Adrenal gland (tissue), 12 donors: ENCODE results near the gene TENM4. TPM values are rescaled to one million over a fixed set of nuclear protein-coding genes. Genes with fewer than 3 reads are reported as not detected.
"Not testable (repeated sequence)": the region's sequence is repeated elsewhere in the genome, so short reads cannot be mapped to it uniquely, and the experiment has no call there.

ENCODE experiments used
- DNase-seq, 7 donors: peaks; one replicate each; pipeline ENCODE4 v3.0.0-alpha.2; 2019 to 2020
- H3K27ac ChIP-seq, 5 donors: fragments of 200-600 bp; sonication (generic) in 4 of 5; 1 replicate in 3 of 5; 2 replicates in 2 of 5; pipeline versions ENCODE4 v1.5.1 to v1.8.0; 2016 to 2020; ENCODE audit warnings: mild to moderate bottlenecking in 1 of 5
- H3K27me3 ChIP-seq: fragments of 200-600 bp; 2 replicates; pipeline ENCODE4 v1.8.0; 2021
- H3K36me3 ChIP-seq, 2 donors: fragments of 200-600 bp; replicated peaks in 1 of 2; 1 replicate in 1 of 2; 2 replicates in 1 of 2; pipeline versions ENCODE4 v1.5.1 to v1.8.0; 2018 to 2022
- H3K4me1 ChIP-seq, 2 donors: fragments of 200-600 bp; replicated peaks in 1 of 2; 1 replicate in 1 of 2; 2 replicates in 1 of 2; pipeline versions ENCODE4 v1.5.1 to v1.8.0; 2018 to 2021
- H3K4me3 ChIP-seq, 4 donors: fragments of 200-600 bp; sonication (generic) in 3 of 4; one replicate each; pipeline ENCODE4 v1.5.1; 2016 to 2018
- H3K9me3 ChIP-seq, 3 donors: fragments of 200-600 bp; sonication (generic) in 1 of 3; replicated peaks in 1 of 3; 1 replicate in 2 of 3; 2 replicates in 1 of 3; pipeline versions ENCODE4 v1.5.1 to v1.8.0; 2016 to 2021
- POLR2A ChIP-seq, 2 donors: fragments of 450-650 bp; IDR thresholded peaks; one replicate each; pipeline ENCODE4 v1.6.1; 2017; ENCODE audit warnings: antibody characterized with exemption in 2 of 2, mild to moderate bottlenecking in 2 of 2, moderate library complexity in 1 of 2
- WGBS, 4 donors: extraction: QIAGEN DNeasy Blood & Tissue Kit in 2 of 4; methylation state at CpG; one replicate each; pipeline versions ENCODE4 v1.1.5 to v1.1.7; 2013 to 2017; 5-methylcytosine and 5-hydroxymethylcytosine counted together
- intact Hi-C, 2 donors: fragments of 100-400 bp; cut with DNase I; formaldehyde crosslinking; loops; one replicate each; pipeline versions ENCODE4 v1.14.1 to v1.15.0; 2022 to 2023
- polyA plus RNA-seq, 3 donors: library from polyadenylated mRNA; stranded (reverse); fragments of 200-250 nt in 2 of 3; fragments of 350-450 nt in 1 of 3; fragmentation: Illumina TruSeq in 1 of 3; extraction: RNeasy Lipid Tissue Mini Kit (QIAGEN cat#74804) in 1 of 3; gene quantifications; one replicate each; pipeline ENCODE4 v1.2.3, GENCODE V29; 2013 to 2014
- total RNA-seq, 9 donors: library from RNA; depleted of rRNA in 4 of 9; stranded (reverse); fragments of >200 nt in 4 of 9; fragments of 120-200 nt in 1 of 9; fragmentation: NEBNext Ultra II Directional in 1 of 9; extraction: Animal tissue kit (Norgen Biotek cat#: 25700) in 1 of 9; gene quantifications; one replicate each; pipeline versions ENCODE4 v1.1.0 to v1.2.4, GENCODE V29; 2013 to 2023
- TF ChIP-seq, protein P1 (sequence below), 6 experiments: fragments of 450-650 bp in 4 of 6; fragments of 200-600 bp in 2 of 6; sonication (generic) in 1 of 6; IDR thresholded peaks; 1 replicate in 5 of 6; 2 replicates in 1 of 6; pipeline versions ENCODE4 v1.5.1 to v1.8.0; 2016 to 2021; ENCODE audit warnings: antibody characterized with exemption in 6 of 6, mild to moderate bottlenecking in 2 of 6, moderate library complexity in 1 of 6
- donor health status: healthy with polysubstance abuse.
- donor health status: Bipolar disorder and iron deficiency.
- donor health status: DM: yes; HTN: yes; CAD: no.
- donor health status: DM: no; HTN: no; CAD: no.
- donor health status: DM: no; HTN: no; CAD: no.
- donor health status: DM: yes; HTN: yes; CAD: no.

Gene TENM4
- total and polyA plus RNA-seq, 12 donors, result 0.74 to 24.9 (median 6.7) TPM

DNA sequence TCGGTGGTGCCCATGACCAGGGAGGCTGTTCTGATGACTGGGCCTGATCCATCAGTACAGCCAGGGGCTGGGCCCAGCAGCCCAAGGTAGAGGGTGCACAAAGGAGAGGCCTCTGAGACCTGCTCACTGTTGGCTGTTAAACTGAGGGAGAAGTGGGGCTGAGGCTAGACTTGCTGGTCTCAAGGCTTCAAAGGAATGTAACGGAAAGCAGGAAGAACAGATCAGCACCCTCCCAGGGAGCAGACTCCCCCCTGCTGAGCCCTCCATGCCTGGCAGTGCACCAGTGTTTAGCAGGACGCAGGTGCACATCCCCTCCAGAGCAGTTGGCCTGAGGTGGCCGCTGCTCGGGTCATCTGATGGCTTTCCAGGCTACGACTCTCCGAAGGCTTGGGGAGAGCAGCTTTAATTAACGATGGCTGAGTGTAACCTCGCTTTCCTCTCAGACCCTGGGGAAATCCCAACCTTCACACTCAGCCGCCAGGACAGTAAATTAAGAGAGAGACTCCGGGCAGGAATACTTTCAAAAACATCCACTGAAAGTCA is 610.5 kb downstream of the TENM4 start:
- Histone ChIP-seq H3K9me3 (no peaks in the 10 kb centered on the region), H3K27ac (no peak overlapping the region), H3K4me3 (no peak overlapping the region), H3K36me3 (no peaks in the 10 kb centered on the region), H3K27me3 (no peaks in the 10 kb centered on the region), H3K4me1 (no peaks in the 10 kb centered on the region)
- no peak for DNase-seq
- no peak for TF ChIP-seq POLR2A (IDR thresholded peaks at IDR 0.05)
- TF ChIP-seq, protein P1, sequence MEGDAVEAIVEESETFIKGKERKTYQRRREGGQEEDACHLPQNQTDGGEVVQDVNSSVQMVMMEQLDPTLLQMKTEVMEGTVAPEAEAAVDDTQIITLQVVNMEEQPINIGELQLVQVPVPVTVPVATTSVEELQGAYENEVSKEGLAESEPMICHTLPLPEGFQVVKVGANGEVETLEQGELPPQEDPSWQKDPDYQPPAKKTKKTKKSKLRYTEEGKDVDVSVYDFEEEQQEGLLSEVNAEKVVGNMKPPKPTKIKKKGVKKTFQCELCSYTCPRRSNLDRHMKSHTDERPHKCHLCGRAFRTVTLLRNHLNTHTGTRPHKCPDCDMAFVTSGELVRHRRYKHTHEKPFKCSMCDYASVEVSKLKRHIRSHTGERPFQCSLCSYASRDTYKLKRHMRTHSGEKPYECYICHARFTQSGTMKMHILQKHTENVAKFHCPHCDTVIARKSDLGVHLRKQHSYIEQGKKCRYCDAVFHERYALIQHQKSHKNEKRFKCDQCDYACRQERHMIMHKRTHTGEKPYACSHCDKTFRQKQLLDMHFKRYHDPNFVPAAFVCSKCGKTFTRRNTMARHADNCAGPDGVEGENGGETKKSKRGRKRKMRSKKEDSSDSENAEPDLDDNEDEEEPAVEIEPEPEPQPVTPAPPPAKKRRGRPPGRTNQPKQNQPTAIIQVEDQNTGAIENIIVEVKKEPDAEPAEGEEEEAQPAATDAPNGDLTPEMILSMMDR (IDR thresholded peaks at IDR 0.05), result no peak
- intact Hi-C loops, result no loop called here
- 79 to 89% (median 82%) methylated on average over 6 to 11 of the region's 11 CpGs for WGBS, 4 donors

DNA sequence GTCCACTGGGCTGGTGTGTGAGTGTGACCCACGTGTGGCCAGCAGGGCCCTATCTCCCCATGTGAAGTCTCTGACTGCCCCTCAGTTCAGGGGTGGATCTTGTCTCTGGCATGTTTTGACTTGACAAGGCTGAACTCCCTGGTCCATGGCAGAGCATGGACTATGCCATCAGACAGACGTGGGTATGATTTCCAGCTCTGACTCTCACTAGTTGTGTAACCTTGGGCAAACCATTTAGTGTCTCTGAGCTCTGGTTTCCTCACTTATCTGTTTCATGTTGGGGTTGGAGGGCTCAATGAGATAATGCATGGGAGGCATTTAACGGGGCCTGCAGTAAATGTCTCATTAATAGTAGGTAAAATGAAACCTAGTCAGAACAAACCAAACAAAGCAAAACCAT is 611.7 kb downstream of the TENM4 start:
- H3K27me3 ChIP-seq, result no peaks in the 10 kb centered on the region
- TF ChIP-seq, protein P1 (IDR thresholded peaks at IDR 0.05), result no peak
- no peak for TF ChIP-seq POLR2A (IDR thresholded peaks at IDR 0.05)
- WGBS, 4 donors, result 78 to 87% (median 85%) methylated on average over 2 to 3 of the region's 3 CpGs
- no peaks in the 10 kb centered on the region for H3K36me3 ChIP-seq
- H3K27ac ChIP-seq, result peak overlapping the region in 3 of 5 donors; percentile 34 to 81 (median 76)
- H3K4me3 ChIP-seq, result no peak overlapping the region
- intact Hi-C loops, result no loop called here
- no peaks in the 10 kb centered on the region for H3K4me1 ChIP-seq
- H3K9me3 ChIP-seq, result no peaks in the 10 kb centered on the region
- no peak for DNase-seq

DNA sequence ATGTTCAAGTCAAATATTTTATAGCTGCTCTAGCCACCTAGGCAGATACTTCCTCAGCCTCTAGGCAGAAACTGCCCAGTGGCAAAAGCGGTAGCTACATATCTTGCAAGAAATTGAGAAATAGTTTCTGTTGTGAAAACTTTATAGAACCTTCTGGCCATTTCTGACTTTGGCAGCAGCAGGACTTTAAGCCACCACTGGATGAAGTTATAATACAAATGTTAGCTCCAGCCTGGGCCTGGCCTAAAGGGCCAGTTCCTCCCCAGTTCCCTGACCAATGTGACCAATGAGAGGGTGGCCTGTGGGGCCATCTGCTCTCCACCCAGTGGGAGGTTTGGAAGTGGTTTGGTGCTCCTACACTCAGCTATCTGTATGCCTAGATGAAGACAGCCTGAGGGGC is 612.2 kb downstream of the TENM4 start:
- Histone ChIP-seq H3K36me3 (no peaks in the 10 kb centered on the region), H3K27ac (peak overlapping the region in 3 of 5 donors; percentile 34 to 81 (median 76)), H3K27me3 (no peaks in the 10 kb centered on the region), H3K9me3 (no peaks in the 10 kb centered on the region), H3K4me3 (no peak overlapping the region), H3K4me1 (peaks cover 0 to 4% of the 10 kb centered on the region in 2 donors)
- DNase-seq, result peak in 4 of 7 donors; percentile 22 to 37 (median 30)
- WGBS, 4 donors, result 77 to 89% (median 78%) methylated on average over 1 of the region's 1 CpG
- intact Hi-C loops, result no loop called here
- TF ChIP-seq, protein P1 (IDR thresholded peaks at IDR 0.05), result no peak
- TF ChIP-seq POLR2A (IDR thresholded peaks at IDR 0.05), result no peak

DNA sequence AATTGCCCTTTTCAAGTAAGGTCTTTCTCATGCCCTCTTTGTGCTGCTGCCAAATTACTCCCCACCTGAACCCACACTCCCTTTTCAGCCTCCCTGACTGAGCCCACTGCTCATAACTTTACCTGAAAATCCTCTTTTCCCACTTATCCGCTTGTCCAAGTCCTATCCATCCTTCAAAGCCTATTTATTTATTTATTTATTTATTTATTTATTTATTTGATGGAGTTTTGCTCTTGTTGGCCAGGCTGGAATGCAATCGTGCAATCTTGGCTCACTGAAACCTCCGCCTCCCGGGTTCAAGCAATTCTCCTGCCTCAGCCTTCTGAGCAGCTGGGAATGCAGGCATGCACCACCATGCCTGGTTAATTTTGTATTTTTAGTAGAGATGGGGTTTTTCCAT is 613.5 kb downstream of the TENM4 start:
- 94 to 97% (median 96%) methylated on average over 4 of the region's 4 CpGs for WGBS, 4 donors
- H3K27ac ChIP-seq, H3K27me3 ChIP-seq, H3K9me3 ChIP-seq, intact Hi-C loops, H3K36me3 ChIP-seq, DNase-seq, H3K4me1 ChIP-seq, H3K4me3 ChIP-seq: not testable (repeated sequence)

DNA sequence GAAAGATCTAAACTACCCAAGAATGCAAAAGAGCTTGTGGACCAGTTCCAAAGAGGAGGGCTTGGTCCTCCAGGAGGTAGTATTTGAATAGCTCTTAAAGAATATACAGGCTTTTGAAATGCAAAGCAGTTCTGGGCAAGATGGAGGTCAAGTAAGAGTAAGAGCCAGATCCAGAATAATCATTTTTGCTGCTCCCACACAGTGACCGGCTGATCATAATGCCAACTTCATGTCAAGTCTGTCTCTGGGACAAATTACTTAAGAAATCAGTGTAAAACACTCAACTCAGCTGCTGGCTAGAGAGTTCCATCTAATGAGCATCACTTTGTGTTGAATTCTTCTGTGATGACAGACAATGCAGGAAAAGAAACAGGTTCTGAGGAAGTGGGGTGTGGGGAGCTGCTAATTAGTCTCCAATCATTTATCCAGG is 615.2 kb downstream of the TENM4 start:
- intact Hi-C loops, result no loop called here
- 80 to 89% (median 84%) methylated on average over 1 of the region's 1 CpG for WGBS, 4 donors
- Histone ChIP-seq H3K27ac (no peak overlapping the region), H3K36me3 (no peaks in the 10 kb centered on the region), H3K9me3 (no peaks in the 10 kb centered on the region), H3K4me3 (no peak overlapping the region), H3K4me1 (peaks cover 0 to 9% of the 10 kb centered on the region in 2 donors), H3K27me3 (no peaks in the 10 kb centered on the region)
- no peak for DNase-seq
- TF ChIP-seq POLR2A (IDR thresholded peaks at IDR 0.05), result no peak
- TF ChIP-seq, protein P1 (IDR thresholded peaks at IDR 0.05), result no peak
